GM18526 (cell line): Measurements from ENCODE around the gene PCSK9.

Experiments used
- POLR2A ChIP-seq: IDR thresholded peaks from 3 replicates; pipeline ENCODE4 v1.6.1; 2011; ENCODE audit not compliant: insufficient read length; ENCODE audit errors: extremely low read depth

The PCSK9 gene

GRCh38 chr1:55059302-55060132 lies 20.2 kb downstream of the PCSK9 start:
- no peak for TF ChIP-seq POLR2A

GRCh38 chr1:55060133-55060999 lies 21.0 kb downstream of the PCSK9 start:
- no peak for TF ChIP-seq POLR2A

- TF ChIP-seq POLR2A, result no peak
Observed at GRCh38 chr1:55061000-55061705, 21.8 kb downstream of the PCSK9 start.

GRCh38 chr1:55061706-55062321 lies 22.5 kb downstream of the PCSK9 start:
- no peak for TF ChIP-seq POLR2A

GRCh38 chr1:55062801-55063576 lies 23.6 kb downstream of the PCSK9 start:
- no peak for TF ChIP-seq POLR2A

- TF ChIP-seq POLR2A, result no peak
Observed at GRCh38 chr1:55063577-55063942, 24.2 kb downstream of the PCSK9 start.

- no peak for TF ChIP-seq POLR2A
Observed at GRCh38 chr1:55064071-55064581, 24.8 kb downstream of the PCSK9 start.

- TF ChIP-seq POLR2A, result no peak
Observed at GRCh38 chr1:55064861-55065263, 25.5 kb downstream of the PCSK9 start.

GRCh38 chr1:55065648-55066047 lies 26.3 kb downstream of the PCSK9 start:
- TF ChIP-seq POLR2A, result no peak

- no peak for TF ChIP-seq POLR2A
Observed at GRCh38 chr1:55067022-55067778, 27.9 kb downstream of the PCSK9 start.

- TF ChIP-seq POLR2A, result no peak
Observed at GRCh38 chr1:55067914-55068313, 28.6 kb downstream of the PCSK9 start.

GRCh38 chr1:55068638-55069037 lies 29.3 kb downstream of the PCSK9 start:
- no peak for TF ChIP-seq POLR2A

GRCh38 chr1:55069280-55069679 lies 29.9 kb downstream of the PCSK9 start:
- TF ChIP-seq POLR2A, result no peak
